ENCODE measurements around the gene LNX2.

The LNX2 gene

DNA sequence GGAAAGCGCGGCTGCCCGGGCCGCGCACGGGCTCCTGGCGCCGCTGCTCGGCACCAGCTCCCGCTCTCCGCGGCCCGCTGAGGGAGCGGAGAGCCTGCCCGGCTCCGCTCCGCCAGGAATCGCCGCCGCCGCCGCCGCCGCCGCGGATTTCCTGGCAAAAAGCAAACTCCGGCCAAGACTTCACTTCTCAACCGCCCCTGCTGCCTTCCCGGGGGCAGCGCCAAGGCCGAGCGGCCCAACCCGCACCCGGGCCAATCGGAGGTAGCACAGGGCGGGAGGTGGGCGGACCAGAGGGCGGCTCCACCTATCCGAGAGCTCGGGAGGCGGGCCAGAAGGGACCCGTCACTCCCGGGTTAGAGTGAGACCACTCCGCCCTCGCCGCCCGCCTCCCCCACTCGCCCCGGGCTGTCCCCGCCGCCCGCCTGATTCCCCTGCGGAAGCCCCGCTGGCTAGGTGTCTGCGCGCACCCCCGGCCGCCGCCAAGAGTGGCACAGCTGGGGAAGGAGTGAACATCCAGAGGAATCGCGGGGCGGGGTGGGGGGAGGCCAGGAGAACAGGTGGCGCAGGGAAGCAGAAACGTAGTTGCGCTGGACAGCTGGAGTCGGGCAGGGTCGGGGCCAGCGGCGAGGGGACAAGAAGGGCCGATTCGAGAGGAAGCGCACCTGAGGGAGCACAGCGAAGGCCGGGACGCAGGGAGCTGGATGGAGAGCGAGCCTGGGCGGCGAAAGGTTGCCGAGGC lies at the start of gene LNX2:
Gene LNX2 (minus strand): TSS at position 153 of the 739 bp plus-strand sequence. CDS start 38,826 bp downstream, outside the sequence.
- peak; percentile 82 for DNase-seq (ENCODE audit: insufficient read length, low spot score)
- peak; percentile 80 for FAIRE-seq

DNA sequence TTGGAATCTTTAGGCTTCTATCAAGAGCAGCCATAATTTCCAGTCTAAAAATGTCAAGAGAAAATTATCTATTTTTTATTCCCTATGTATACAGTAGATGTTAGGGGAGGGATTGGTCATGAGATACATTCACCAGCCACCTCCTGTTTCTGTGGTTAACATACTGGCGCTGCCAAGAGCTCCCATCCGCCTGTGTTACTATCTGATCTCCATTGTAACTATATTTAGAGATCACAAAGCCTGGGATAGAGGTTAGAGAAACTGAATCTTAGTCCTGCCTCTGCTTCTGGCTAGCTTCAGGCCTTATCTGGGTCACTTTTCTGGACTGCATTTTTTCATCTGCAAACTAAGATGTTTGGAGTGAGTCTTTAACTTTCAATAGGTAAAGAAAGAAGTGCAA lies 47.6 kb upstream of the LNX2 start:
- FAIRE-seq: no peak
- DNase-seq (ENCODE audit: insufficient read length, low spot score): no peak

- DNase-seq (ENCODE audit: insufficient read length, low spot score) (no peak), FAIRE-seq (no peak)
Measured at GRCh38 chr13:27666951-27667350, 46.6 kb upstream of the LNX2 start.

DNA sequence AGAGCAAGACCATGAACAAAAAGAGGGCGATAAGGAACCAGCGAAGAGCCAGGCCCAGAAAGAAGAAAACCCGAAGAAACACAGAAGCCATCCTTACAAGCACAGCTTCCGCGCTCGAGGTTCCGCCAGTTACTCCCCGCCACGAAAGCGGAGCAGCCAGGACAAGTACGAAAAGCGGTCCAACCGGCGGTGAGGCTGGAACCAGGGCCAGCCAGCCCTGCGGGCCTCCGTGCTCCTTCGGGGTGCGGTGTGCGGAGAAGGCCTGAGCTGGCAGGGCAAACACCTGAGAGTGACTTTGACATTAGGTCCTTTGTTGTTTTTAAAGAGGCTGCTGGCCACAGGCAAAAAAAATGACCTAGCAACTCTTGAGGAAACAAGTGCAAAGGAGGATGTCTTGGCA lies 45.4 kb upstream of the LNX2 start:
- DNase-seq (ENCODE audit: insufficient read length, low spot score) (no peak), FAIRE-seq (no peak)

DNA sequence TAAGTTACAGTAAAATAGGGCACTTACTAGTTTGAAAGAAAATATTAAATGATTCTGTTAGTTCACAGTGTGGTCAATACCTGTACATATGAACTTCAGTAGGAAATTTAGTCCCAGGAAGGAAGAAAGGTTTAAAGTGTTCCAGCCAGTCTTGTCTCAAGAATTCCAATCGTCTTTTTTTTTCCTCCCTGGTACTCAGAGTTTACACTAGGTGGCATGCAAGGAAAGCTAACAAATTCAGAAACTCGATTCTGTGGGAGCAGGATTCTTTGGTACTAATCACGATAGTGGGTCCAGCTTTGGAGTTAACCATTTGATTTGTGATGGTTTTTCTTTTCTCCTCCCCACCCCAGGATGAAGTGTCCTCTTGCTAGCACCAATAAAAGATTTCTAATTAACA lies 45.0 kb upstream of the LNX2 start:
- DNase-seq (ENCODE audit: insufficient read length, low spot score): no peak
- no peak for FAIRE-seq

- no peak for DNase-seq (ENCODE audit: insufficient read length, low spot score)
- no peak for FAIRE-seq
Measured at GRCh38 chr13:27663947-27664346, 43.6 kb upstream of the LNX2 start.

GRCh38 chr13:27662738-27663470 lies 42.6 kb upstream of the LNX2 start:
- no peak for DNase-seq (ENCODE audit: insufficient read length, low spot score)
- no peak for FAIRE-seq

- DNase-seq (ENCODE audit: insufficient read length, low spot score): no peak
- no peak for FAIRE-seq
Measured at GRCh38 chr13:27661017-27661416, 40.7 kb upstream of the LNX2 start.

- DNase-seq (ENCODE audit: insufficient read length, low spot score): no peak
- FAIRE-seq: no peak
Measured at GRCh38 chr13:27660511-27660910, 40.2 kb upstream of the LNX2 start.

DNA sequence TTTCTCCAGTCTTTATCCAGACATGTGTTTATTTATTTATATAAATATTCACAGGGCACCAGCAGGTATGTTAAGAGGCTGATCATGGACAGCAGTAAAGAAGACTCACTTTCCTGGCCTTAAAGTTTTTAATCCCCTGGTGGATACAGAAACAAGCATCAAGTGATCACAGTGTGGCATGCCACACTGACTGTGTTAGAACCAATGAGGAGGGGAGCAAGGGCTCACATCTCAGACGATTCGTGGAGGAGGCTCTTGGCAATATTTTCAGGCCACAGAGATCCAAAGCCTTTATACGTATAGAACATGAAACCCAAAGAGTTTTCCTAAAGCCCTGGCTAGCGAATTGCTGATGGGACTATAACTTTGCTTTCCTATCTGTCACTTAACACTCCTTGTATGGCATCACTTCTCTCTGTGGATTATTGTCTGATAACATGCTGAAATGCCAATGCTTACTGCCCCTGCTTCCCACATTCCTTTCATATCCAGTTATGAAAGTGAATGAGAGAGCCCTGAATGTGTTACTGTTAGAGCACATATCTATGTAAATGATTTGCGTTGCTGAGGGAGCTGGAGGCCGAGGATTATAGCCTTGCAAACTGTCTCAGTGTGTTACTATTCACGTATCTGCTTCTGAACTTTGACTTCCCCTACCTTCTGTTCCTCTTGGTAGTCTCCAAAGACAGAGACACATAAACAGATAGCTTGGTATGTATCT lies 39.0 kb upstream of the LNX2 start:
- no peak for FAIRE-seq
- DNase-seq (ENCODE audit: insufficient read length, low spot score): no peak

DNA sequence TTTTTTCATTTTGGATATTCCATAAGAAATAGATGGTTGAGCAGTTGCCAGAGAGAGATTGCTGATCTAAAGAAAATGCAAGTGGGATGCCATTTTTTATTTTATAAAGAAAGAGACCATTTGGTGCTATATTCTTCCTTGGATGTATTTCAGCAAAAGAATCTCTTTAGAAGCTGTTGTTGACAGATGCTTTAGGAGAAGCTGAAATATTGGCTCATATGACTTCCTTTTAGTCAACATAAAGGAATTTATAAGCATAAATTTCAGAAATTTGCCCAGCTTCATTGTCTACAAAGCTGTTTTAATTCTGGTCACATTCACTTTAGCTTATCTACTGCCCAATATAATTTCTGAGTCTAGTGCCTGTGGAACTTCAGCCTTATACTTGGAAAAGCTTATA lies 38.2 kb upstream of the LNX2 start:
- DNase-seq (ENCODE audit: insufficient read length, low spot score) (no peak), FAIRE-seq (no peak)

GRCh38 chr13:27657724-27658123 lies 37.4 kb upstream of the LNX2 start:
- no peak for FAIRE-seq
- no peak for DNase-seq (ENCODE audit: insufficient read length, low spot score)

DNA sequence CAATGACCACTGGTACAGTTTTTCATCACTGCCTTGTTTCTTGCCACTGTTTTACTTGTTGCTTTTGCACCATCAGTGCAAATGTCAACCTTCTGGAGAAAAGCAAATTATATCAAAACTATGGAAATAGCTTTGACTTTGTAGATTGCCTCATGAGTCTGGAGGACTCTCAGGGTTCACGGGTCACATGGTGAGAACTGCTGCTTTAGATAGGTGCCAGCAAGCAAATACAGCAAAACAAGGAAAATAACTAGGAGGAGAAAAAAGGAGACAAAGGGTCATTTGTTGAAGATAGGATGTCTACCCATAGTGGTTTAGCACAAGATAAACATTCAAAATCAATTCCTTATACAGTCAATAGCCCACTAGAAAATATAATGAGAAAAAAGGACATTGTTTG lies 34.5 kb upstream of the LNX2 start:
- no peak for DNase-seq (ENCODE audit: insufficient read length, low spot score)
- FAIRE-seq: peak; percentile 52

DNA sequence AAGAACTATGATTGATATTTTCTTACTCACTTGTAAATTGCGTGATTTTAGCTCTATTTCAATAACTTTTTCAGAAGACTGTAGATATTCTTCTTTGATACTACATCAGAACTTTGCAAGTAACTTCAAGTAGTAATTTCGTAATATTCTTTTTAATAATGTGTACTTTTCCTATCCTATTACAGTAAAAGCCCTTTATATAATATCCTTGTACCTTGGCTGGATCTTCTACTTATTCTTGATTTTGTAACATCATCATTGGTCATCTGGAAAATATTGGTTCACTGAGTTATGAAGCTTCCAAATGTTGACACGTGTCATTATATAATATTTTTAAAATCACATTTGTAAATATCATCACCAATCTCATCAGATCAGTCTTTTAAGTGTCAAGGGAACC lies 33.7 kb upstream of the LNX2 start:
- DNase-seq (ENCODE audit: insufficient read length, low spot score) (no peak), FAIRE-seq (no peak)

- no peak for DNase-seq (ENCODE audit: insufficient read length, low spot score)
- no peak for FAIRE-seq
Measured at GRCh38 chr13:27650312-27650711, 30.0 kb upstream of the LNX2 start.

- DNase-seq (ENCODE audit: insufficient read length, low spot score) (no peak), FAIRE-seq (no peak)
Measured at GRCh38 chr13:27644302-27644701, 24.0 kb upstream of the LNX2 start.

DNA sequence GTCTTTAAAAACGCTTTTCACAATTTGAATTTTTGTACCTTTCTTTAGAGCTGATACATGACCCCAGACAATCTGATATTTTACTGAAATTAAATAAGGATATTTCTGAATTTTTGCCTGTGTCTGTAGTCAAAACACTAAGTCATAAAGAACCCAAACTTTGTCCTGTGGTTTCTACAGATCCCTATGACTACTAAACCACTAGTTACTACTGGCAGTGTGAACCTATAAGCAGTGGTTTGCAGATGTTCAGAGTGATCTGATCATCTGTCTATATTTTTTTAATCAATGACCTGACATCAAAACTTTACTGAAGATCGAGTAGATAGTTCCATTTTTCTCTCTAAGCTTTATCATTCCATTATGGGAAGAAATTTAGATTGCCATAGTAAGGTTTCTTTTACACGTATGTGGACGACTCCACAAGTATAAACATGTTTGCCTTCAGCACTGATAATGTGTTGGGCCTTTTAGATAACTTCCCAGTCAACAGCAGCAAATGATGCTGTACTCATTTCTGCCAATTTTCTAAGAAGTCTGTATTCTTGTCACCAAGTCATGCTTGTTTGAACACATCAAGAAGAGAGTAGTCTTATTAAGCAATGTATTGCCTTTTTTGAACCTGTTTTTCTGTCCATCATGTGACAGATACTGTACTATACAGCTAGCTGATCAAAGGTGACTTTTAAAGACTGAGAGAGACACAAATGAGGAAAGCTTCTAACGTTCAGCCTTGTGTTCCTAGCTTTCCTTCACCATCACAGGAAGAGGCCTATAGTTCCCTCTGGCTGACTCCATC lies 23.2 kb upstream of the LNX2 start:
- FAIRE-seq (no peak), DNase-seq (ENCODE audit: insufficient read length, low spot score) (no peak)

GRCh38 chr13:27641711-27642502 lies 21.6 kb upstream of the LNX2 start:
- no peak for DNase-seq (ENCODE audit: insufficient read length, low spot score)
- no peak for FAIRE-seq

- DNase-seq (ENCODE audit: insufficient read length, low spot score): no peak
- no peak for FAIRE-seq
Measured at GRCh38 chr13:27639186-27639585, 18.9 kb upstream of the LNX2 start.

GRCh38 chr13:27638521-27638920 lies 18.2 kb upstream of the LNX2 start:
- DNase-seq (ENCODE audit: insufficient read length, low spot score): no peak
- peak; percentile 58 for FAIRE-seq

Data from GM19239 (cell line).